Measurements from ENCODE around the gene PRELID2. TPM values are rescaled to one million over a fixed set of nuclear protein-coding genes. Genes with fewer than 3 reads are reported as not detected.

Gene PRELID2
- total and polyA plus RNA-seq, 4 donors = 1.2 to 68.1 (median 5.5) TPM

DNA sequence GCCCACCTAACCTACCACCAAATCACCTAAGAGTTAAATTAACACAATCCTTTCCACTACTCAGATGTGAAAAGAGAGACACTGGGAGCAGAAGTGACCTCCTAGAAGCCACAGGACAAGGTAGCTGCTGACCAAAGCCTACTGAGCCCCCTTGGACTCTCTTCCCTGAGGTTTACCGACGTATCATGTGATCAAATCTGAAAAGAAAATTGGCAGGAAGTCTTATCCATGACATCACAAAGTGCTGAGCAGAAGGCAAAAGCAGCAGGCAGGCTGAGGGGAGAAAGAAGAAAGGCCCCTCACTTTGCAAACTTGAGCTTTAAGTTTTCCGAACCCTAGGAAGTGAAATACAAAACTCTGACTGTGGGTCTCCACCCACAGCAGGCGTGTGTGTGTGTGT lies 11.1 kb downstream of the PRELID2 start:
- H3K4me1 ChIP-seq (ENCODE audit: control insufficient read depth in 5 of 5, insufficient read depth in 5 of 5, low read length in 5 of 5) = peaks cover 0 to 5% (median 2%) of the 10 kb centered on the region in 5 donors
- no peak for ATAC-seq (ENCODE audit: insufficient read depth, low FRiP score)

DNA sequence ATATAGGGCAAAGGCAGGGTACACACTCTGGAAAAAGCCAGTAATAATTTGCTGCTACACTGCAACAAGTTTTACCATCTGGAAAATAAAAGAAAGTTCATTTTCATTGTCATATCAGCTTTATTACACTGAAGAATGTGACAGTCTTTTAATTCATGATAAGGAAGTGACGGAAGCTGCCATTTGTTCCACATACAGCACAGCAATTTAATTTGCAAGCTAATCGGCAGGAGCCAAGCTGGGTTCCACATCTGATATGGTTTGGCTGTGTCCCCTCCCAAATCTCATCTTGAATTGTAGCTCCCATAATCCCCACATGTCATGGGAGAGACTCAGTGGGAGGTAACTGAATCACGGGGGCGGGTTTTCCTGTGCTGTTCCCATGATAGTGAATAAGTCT lies 16.5 kb downstream of the PRELID2 start:
- Histone ChIP-seq H3K9me3 (ENCODE audit: control insufficient read depth in 4 of 4, insufficient read depth in 3 of 4, low read length in 3 of 4) (no peaks in the 10 kb centered on the region), H3K4me3 (no peak overlapping the region), H3K4me1 (ENCODE audit: control insufficient read depth in 5 of 5, insufficient read depth in 5 of 5, low read length in 5 of 5) (no peaks in the 10 kb centered on the region), H3K27me3 (ENCODE audit: control insufficient read depth in 3 of 3, insufficient read depth in 3 of 3, low read length in 2 of 3) (no peaks in the 10 kb centered on the region), H3K36me3 (ENCODE audit: control insufficient read depth in 4 of 4, insufficient read depth in 4 of 4, low read length in 4 of 4) (peaks cover 0 to 12% (median under 1%) of the 10 kb centered on the region in 4 donors), H3K9ac (ENCODE audit: insufficient read depth in 1 of 2, low read length in 2 of 2) (no peak overlapping the region), H3K27ac (ENCODE audit: low read depth in 1 of 2, low read length in 1 of 2) (no peak overlapping the region)
- 90% methylated on average over 4 of the region's 4 CpGs for WGBS, 2 donors
- ATAC-seq (ENCODE audit: insufficient read depth, low FRiP score) = no peak
- DNase-seq = no peak
- TF ChIP-seq, protein P1, sequence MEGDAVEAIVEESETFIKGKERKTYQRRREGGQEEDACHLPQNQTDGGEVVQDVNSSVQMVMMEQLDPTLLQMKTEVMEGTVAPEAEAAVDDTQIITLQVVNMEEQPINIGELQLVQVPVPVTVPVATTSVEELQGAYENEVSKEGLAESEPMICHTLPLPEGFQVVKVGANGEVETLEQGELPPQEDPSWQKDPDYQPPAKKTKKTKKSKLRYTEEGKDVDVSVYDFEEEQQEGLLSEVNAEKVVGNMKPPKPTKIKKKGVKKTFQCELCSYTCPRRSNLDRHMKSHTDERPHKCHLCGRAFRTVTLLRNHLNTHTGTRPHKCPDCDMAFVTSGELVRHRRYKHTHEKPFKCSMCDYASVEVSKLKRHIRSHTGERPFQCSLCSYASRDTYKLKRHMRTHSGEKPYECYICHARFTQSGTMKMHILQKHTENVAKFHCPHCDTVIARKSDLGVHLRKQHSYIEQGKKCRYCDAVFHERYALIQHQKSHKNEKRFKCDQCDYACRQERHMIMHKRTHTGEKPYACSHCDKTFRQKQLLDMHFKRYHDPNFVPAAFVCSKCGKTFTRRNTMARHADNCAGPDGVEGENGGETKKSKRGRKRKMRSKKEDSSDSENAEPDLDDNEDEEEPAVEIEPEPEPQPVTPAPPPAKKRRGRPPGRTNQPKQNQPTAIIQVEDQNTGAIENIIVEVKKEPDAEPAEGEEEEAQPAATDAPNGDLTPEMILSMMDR (IDR thresholded peaks at IDR 0.05; ENCODE audit: control extremely low read depth, extremely low read depth) = no peak

More for the DNA sequence above, 11.1 kb downstream of the PRELID2 start:
- Histone ChIP-seq H3K36me3 (ENCODE audit: control insufficient read depth in 4 of 4, insufficient read depth in 4 of 4, low read length in 4 of 4) (no peaks in the 10 kb centered on the region), H3K27ac (ENCODE audit: low read depth in 1 of 2, low read length in 1 of 2) (no peak overlapping the region), H3K4me3 (no peak overlapping the region), H3K27me3 (ENCODE audit: control insufficient read depth in 3 of 3, insufficient read depth in 3 of 3, low read length in 2 of 3) (no peaks in the 10 kb centered on the region), H3K9me3 (ENCODE audit: control insufficient read depth in 4 of 4, insufficient read depth in 3 of 4, low read length in 3 of 4) (no peaks in the 10 kb centered on the region), H3K9ac (ENCODE audit: insufficient read depth in 1 of 2, low read length in 2 of 2) (no peak overlapping the region)
- WGBS, 2 donors = 49 to 59% methylated on average over 4 of the region's 4 CpGs
- peak in 2 of 3 donors; percentile 49 to 69 for DNase-seq
- TF ChIP-seq, protein P1 (IDR thresholded peaks at IDR 0.05; ENCODE audit: control extremely low read depth, extremely low read depth) = no peak

DNA sequence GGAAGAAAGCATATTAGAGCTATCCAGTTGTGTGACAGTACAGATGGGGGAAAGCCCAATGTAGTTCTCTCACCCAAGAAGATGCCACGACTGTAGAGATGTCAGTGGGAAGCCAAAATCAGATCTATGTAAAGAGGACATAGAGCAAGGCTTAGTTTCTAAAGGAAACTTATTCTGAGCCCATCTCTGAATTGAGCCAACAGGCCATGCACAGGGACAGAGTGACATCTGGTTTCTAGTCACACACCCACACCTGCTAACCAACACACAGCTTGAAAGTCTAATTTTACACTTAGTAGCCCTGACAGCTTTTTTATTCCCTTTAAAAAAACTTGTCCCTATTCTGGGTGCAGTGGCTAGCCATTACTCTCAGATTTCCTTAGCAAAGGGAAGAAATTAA lies 22.3 kb downstream of the PRELID2 start:
- 56 to 82% methylated on average over 1 of the region's 1 CpG for WGBS, 2 donors
- H3K36me3 ChIP-seq (ENCODE audit: control insufficient read depth in 4 of 4, insufficient read depth in 4 of 4, low read length in 4 of 4) = peaks cover 0 to 10% (median 2%) of the 10 kb centered on the region in 4 donors
- no peak for DNase-seq

More for the DNA sequence above, 22.3 kb downstream of the PRELID2 start:
- H3K27me3 ChIP-seq (ENCODE audit: control insufficient read depth in 3 of 3, insufficient read depth in 3 of 3, low read length in 2 of 3) = no peaks in the 10 kb centered on the region
- no peaks in the 10 kb centered on the region for H3K4me1 ChIP-seq (ENCODE audit: control insufficient read depth in 5 of 5, insufficient read depth in 5 of 5, low read length in 5 of 5)
- no peak overlapping the region for H3K4me3 ChIP-seq
- no peaks in the 10 kb centered on the region for H3K9me3 ChIP-seq (ENCODE audit: control insufficient read depth in 4 of 4, insufficient read depth in 3 of 4, low read length in 3 of 4)
- no peak overlapping the region for H3K27ac ChIP-seq (ENCODE audit: low read depth in 1 of 2, low read length in 1 of 2)
- no peak for ATAC-seq (ENCODE audit: insufficient read depth, low FRiP score)
- H3K9ac ChIP-seq (ENCODE audit: insufficient read depth in 1 of 2, low read length in 2 of 2) = no peak overlapping the region
- TF ChIP-seq, protein P1 (IDR thresholded peaks at IDR 0.05; ENCODE audit: control extremely low read depth, extremely low read depth) = no peak
